Esophagus squamous epithelium (tissue), 4 donors: Measurements from ENCODE around the gene GPATCH4.
"Not testable (repeated sequence)": the region's sequence is repeated elsewhere in the genome, so short reads cannot be mapped to it uniquely, and the experiment has no call there.

Experiments
- POLR2A ChIP-seq, 4 donors: fragments of 450-650 bp; IDR thresholded peaks; one replicate each; pipeline ENCODE4 v1.6.1; 2017; ENCODE audit warnings: antibody characterized with exemption in 4 of 4, mild to moderate bottlenecking in 4 of 4, moderate library complexity in 3 of 4
- TF ChIP-seq, protein P1 (sequence below), 6 experiments: fragments of 450-650 bp in 4 of 6; fragments of 200-600 bp in 2 of 6; sonication (generic) in 2 of 6; IDR thresholded peaks; one replicate each; pipeline ENCODE4 v1.5.1; 2016 to 2019; ENCODE audit warnings: antibody characterized with exemption in 6 of 6, mild to moderate bottlenecking in 4 of 6, moderate library complexity in 4 of 6

DNA sequence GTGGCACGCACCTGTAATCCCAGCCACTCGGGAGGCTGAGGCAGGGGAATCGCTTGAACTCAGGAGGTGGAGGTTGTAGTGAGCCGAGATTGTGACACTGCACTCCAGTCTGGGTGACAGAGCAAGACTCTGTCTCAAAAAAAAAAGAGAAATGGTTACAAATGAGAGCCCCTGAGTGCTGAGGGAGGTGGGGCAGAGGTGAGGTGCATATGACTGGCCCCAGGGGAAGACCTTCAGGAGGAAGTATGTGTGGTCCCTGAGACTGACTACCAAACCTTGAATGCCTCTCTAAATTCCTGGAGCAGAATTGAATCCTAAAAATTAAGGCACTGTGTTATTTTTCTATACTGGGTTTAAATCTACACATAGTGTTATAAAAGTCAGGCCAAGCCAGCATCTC is 6.1 kb upstream of the GPATCH4 start:
- TF ChIP-seq, protein P1, sequence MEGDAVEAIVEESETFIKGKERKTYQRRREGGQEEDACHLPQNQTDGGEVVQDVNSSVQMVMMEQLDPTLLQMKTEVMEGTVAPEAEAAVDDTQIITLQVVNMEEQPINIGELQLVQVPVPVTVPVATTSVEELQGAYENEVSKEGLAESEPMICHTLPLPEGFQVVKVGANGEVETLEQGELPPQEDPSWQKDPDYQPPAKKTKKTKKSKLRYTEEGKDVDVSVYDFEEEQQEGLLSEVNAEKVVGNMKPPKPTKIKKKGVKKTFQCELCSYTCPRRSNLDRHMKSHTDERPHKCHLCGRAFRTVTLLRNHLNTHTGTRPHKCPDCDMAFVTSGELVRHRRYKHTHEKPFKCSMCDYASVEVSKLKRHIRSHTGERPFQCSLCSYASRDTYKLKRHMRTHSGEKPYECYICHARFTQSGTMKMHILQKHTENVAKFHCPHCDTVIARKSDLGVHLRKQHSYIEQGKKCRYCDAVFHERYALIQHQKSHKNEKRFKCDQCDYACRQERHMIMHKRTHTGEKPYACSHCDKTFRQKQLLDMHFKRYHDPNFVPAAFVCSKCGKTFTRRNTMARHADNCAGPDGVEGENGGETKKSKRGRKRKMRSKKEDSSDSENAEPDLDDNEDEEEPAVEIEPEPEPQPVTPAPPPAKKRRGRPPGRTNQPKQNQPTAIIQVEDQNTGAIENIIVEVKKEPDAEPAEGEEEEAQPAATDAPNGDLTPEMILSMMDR (IDR thresholded peaks at IDR 0.05): not testable (repeated sequence)
- not testable (repeated sequence) for TF ChIP-seq POLR2A (IDR thresholded peaks at IDR 0.05)
